Measurements from ENCODE around the gene ACTC1.

- TF ChIP-seq CTCF (conservative IDR thresholded peaks at IDR 0.05; ENCODE audit: low read depth, low read length) (no peak), EZH2 (IDR thresholded peaks at IDR 0.05; ENCODE audit: low read length, unreplicated experiment) (no peak), EZH2phosphoT487 (IDR thresholded peaks at IDR 0.05; ENCODE audit: borderline replicate concordance, low read length) (no peak)
Measured at GRCh38 chr15:34773013-34773412, 22.3 kb downstream of the ACTC1 start.

All from PC-3 (cell line).